GM18951 (cell line): ENCODE results near the gene GRID1.

Experiments used
- POLR2A ChIP-seq: IDR thresholded peaks from 4 replicates; pipeline ENCODE4 v1.6.1; 2011; ENCODE audit warnings: mild to moderate bottlenecking; ENCODE audit not compliant: insufficient read length, insufficient read depth; ENCODE audit errors: extremely low read depth
- in situ Hi-C: fragments of 300-500 bp; cut with MboI; formaldehyde crosslinking; loops from one replicate; pipeline ENCODE4 v1.12.0; 2022; ENCODE audit warnings: low sequenced_read_pairs, mixed read lengths, inconsistent platforms; ENCODE audit not compliant: unreplicated experiment

GRID1 gene

DNA sequence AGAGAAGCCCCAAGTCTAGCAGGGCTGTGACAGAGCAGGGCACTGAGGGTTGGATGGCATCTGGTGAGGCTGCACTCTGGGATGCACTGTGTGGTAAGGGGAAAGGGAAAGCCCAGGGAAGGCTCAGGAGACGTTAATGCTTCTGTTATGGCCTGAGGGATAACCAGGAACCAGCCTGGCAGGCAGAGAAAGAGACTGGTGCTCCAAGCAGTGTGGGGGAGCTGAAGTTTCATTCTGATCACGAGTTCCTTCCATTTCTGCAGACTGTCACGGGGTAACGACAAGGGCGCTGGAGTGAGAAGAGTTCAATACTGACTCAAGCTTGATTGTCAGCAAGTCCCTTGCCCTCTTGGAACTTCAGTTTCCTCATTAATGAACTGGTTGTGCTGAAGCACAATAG lies 730.9 kb downstream of the GRID1 start:
- in situ Hi-C loops: no loop called here
- no peak for TF ChIP-seq POLR2A

DNA sequence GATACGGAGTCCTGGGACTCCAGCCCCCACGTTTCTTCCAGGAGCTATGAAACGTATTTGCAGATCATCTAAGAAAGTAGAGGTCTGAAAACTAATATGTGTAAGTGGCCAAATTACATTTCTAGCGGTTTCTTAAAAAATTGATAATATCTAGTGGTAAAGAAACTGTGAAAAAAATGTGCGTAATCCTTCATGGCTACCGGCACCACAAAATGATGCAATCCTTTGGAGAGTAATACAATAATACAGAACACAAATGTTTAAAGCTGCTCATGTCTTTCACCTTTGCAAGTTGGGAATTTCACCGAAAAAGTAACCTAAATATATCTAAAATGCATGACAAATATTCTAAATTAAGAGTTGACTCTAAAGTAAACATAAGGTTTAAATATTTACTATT lies 742.1 kb downstream of the GRID1 start:
- in situ Hi-C loops: no loop called here
- TF ChIP-seq POLR2A: no peak

DNA sequence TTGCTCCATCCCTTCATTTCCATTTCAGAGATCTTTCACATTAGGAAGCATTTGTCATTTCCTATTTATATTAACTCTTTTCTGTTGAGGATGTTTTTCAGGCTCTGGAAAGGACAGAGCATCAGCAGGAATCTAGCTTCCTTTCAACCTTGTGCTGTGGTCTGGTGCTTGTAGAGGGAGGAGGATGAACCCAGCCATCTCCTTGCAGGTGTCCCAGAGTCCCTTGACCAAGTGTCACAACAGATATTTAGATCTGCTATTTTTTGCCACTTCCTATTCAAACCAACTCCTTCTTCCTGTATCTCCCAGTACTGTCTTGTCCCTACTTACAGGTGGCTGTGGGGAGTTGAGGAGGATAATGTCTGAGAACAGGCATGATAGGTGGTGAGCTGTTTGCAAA lies 742.8 kb downstream of the GRID1 start:
- no peak for TF ChIP-seq POLR2A
- in situ Hi-C loops: no loop called here

DNA sequence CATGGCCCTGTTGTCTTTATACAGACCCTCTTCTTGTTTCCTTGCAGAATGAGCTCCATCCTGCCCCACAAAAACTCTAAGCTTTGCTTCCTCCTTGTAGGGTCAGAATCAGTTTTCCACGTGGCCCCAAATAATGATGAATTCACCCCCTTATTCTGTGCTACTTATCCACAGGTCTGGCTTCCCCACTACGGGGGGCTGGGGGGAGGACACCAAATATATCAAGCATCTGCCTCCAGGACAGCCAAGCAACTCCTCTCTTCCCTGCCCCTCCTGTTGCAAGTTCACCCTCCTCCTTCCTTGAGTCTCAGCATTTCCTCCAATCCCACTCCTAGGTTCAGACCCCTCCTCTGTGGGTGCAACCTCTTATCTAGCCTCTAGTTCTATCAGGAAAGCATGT lies 743.3 kb downstream of the GRID1 start:
- in situ Hi-C loops: no loop called here
- no peak for TF ChIP-seq POLR2A

DNA sequence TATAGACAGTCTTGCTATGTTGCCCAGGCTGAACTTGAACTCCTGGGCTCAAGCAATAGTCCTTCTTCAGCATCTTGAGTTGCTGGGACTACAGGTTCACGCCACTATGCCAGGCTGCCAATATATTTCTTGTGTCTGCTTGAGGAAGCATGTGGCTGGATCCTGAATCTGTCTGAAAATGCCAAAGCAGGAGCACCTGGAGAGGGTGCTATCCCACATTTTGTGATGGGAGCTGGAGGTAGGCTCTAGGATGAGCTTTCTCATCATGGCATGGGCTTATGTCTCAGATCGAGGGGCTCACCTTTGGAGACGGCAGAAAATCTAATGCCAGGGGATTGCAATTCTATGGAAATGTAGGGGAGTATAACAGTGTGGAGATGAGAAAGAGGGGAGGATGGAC lies 744.2 kb downstream of the GRID1 start:
- TF ChIP-seq POLR2A: no peak
- in situ Hi-C loops: no loop called here

DNA sequence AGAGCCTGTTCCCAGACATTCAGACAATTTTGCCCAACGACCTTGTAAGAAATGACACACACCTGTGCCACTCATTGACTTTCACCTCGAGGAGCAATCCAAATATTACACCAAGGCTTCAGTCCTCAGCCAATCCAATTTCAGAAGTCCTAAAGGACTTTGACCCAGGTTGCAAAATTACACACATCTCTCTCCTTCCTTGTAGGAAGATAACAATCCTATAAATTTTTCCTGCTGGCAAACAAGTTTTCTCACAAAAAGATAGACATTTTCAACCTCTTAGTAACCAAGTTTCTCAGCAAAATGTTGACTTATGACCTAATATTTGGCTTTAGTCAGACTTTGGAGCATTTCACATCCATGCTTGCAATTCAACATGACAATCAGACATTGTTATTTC lies 745.0 kb downstream of the GRID1 start:
- no peak for TF ChIP-seq POLR2A
- in situ Hi-C loops: no loop called here

DNA sequence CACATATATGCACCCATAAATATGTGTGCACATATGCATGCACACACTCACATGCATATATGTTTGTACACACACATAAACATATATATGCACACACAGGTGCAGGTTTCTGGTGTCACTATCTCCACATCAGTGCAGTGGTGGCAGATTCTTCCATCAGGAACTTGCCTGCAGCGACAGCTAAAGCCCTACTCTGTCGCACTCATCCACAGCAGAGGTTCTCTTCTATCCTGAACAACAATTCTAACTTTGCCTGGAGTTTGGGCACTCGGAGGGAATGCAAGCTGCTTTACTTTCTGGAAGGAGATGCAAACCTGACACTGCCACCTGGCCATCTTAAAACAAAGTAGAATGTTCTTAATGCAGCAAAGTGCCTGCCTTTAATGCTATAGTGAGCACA lies 745.8 kb downstream of the GRID1 start:
- TF ChIP-seq POLR2A: no peak
- in situ Hi-C loops: no loop called here

DNA sequence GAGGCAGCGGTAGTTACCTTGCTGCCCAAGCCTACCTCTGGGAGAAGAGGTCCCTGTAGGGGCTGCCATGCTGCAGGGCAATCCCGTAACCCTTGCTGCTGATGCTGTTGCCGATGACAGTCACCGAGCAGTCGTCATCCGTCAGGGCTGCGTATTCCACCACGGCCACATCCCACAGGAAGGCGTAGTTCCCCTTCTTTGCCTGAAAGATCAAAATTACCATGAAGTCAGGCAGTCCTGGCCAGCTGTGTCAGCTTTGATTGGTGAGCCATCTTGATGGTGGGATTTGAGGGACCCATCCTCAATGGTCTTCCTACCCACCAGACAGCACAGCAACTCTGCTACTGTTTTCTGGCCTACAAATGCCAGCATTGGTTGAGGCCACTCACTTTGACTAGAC lies 746.8 kb downstream of the GRID1 start:
- TF ChIP-seq POLR2A: no peak
- in situ Hi-C loops: no loop called here

DNA sequence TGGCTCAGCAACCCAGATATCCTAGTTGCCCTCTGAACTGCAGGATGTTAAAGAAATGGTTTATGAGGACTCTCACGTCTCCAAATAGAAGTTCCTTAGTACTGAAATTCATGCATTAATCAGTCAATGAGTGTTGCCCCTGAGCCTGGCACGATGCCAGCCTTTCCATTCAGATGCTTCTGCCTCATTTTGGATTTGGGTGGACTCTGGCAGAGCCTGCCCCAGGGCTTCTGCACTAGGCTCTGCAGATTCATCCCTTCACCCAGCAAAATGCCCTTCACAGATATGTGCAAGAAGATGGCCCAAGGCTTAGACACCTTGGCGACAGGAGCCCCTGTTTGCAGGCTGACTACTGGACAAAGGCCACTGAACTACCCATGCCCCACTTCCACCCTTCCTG lies 747.8 kb downstream of the GRID1 start:
- in situ Hi-C loops: no loop called here
- no peak for TF ChIP-seq POLR2A

DNA sequence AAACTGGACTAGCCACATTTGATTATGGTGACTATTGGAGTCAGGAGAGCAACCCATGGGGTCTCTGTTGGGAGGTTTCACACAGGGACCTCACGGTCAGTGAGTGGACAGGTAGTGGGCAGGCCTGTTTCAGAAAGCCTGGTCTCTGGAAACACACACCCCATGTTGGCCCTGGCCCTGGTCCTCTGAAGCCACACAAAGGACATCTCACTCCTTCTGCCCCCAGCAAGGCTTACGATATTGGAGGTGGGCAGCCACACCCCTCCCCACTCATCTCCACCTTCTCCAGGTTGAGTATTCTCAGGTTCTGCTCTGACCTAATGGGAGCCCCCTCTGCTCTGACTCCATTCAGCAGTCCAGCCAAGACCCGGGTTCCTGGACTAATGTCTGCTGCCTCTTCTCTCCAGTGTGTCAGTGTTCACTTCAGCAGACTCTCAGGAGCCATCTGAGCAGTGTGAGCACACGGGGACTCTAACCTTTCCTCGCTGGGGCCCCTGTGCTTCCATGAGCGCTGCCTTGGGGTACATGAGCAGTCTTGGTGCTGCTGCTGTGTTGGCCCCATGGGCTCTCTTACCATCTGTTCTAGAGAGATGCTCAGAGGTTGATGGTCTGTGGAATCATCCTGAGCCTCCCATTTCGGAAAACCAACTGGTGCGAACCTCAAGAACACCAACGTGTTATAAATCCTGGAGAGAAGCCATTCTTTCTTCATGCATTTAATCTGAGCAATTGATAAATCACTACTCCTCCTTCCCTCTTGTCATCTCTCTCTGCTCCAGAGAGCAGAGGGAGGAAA lies 748.6 kb downstream of the GRID1 start:
- in situ Hi-C loops: no loop called here
- TF ChIP-seq POLR2A: no peak

DNA sequence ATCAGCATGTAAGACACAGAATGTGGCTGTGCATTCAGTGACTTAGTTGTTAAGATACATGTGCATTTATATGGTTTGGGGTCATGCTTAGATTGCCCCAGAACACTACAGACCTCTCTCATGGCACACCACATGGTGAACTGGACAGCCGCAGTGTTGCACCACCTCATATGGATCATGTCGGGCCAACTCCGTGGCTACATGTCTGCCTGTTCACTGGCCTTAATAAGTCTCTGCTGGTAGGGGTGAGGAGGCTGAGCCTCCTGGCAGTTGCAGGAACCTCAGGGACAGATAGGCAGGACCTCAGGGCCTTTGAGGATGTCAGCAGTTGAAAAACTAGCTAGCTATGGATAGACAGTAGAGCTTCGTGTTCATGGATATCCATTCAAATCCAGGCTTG lies 751.0 kb downstream of the GRID1 start:
- in situ Hi-C loops: no loop called here
- no peak for TF ChIP-seq POLR2A

DNA sequence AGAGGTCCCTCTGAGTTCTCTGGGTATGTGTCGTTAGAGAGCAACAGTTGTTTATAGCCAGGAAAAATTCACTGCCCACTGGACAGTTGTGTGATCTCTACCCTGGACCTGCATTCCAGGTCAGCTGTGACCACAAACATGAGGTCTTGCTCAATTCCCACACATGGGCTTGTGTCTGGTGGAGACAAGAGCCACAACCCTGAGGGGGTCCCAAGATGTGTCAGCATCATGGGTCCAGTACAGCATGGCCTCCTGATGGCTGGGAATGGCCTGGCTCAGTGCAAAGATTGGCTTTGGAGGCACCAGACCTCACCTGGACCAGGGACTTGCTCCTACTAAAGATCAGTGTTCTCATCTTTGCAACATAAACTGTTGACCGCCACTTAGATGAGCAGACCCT lies 751.6 kb downstream of the GRID1 start:
- no peak for TF ChIP-seq POLR2A

DNA sequence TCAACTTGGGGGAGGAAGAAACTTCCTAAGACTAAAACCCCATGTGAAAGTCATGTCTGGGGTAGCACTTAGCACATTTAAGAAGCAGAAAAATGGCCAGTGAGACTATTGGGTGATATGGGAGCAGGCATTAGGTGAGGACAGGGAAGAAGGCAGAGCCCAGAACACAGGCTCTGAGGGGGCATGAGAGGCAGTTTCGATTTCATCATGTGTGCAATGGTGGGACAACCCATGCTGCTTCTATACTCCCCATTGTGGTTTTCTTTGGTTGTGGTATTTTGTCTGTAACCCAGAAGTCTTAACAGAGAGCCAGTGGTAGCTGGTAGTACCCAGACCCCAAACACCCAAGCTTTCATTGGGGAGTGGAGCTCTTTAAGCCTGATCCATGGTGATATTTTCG lies 752.0 kb downstream of the GRID1 start:
- in situ Hi-C loops: no loop called here
- no peak for TF ChIP-seq POLR2A

More for the DNA sequence above, 751.6 kb downstream of the GRID1 start:
- in situ Hi-C loops: no loop called here

DNA sequence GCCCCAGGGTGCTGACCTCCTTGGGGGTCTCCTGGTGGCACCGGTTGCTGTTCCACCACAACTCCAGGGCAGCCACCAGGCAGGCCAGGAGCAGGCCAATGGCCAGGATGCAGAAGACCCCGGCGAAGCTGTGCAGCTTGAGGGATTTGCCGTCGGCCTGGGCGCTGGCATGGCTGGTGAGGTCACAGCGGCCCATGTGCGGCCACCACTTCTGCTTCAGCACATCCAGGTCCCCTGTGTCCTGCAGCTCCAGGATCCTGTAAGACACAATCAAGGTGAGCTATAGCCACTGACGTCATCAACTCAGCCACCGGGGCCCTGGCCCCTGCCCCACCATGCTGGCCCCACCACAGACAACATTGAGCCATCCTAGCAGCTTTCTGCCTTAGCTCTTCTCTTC lies 753.2 kb downstream of the GRID1 start:
- TF ChIP-seq POLR2A: no peak
- in situ Hi-C loops: no loop called here

DNA sequence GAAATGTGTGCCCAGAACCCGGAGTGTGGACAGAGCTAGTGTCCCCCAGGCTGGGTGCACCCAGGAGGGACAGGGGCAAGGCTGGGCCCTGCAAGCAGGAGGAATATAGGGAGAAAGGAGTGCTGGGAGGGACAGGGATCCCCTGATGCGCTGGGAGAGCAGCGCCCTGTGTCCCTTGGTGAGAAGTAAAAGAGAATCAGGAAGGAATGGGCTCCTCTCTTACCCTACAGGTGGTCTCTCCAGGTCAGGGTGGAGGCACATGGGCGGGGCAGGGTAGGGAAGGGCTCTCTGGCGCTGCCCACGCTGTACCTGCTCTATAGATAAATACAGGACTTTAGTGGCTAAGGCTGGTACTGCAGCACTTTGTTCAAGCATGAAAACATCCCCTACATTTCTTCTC lies 753.8 kb downstream of the GRID1 start:
- in situ Hi-C loops: no loop called here
- no peak for TF ChIP-seq POLR2A

DNA sequence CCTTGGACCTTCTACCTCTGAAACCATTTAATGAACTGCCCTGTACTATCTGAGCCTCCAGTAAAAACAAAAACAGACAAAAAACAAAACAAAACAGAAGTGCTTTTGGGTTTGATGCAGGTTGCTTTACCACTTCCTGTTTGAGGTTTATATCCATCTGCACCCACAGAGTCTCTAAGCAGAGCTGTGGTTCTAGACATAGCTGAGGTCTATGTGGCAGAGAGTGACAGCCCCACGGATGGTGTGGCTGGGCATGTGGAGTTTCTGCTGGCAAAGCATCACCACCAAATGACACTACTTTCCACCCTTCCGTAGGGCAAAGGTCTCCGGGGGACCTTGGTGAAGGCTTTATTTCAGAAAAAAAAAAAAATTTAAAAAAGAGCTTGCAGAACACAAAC lies 754.2 kb downstream of the GRID1 start:
- in situ Hi-C loops: no loop called here
- no peak for TF ChIP-seq POLR2A
